H9 (cell line): Measurements from ENCODE around the gene BCL11B. TPM values are rescaled to one million over a fixed set of nuclear protein-coding genes. Genes with fewer than 3 reads are reported as not detected.

ENCODE experiments used
- DNase-seq: peaks from one replicate; pipeline ENCODE4 v3.0.0-alpha.2; 2017
- H2AFZ ChIP-seq: one replicate; pipeline ENCODE4 v1.6.1; 2013; ENCODE audit warnings: mild to moderate bottlenecking, low read length, control low read depth, moderate library complexity
- H2AK5ac ChIP-seq: 2 replicates; pipeline ENCODE4 v1.6.1; 2013; ENCODE audit warnings: low read length, control low read depth, mixed read lengths; ENCODE audit not compliant: insufficient read length
- H2BK120ac ChIP-seq: one replicate; pipeline ENCODE4 v1.6.1; 2013; ENCODE audit warnings: low read depth, mild to moderate bottlenecking, low read length, control low read depth, inconsistent platforms; ENCODE audit not compliant: poor library complexity, severe bottlenecking
- H2BK12ac ChIP-seq: 2 replicates; pipeline ENCODE4 v1.6.1; 2013; ENCODE audit warnings: low read length, control low read depth, mixed read lengths, low read depth; ENCODE audit not compliant: insufficient read length
- H2BK15ac ChIP-seq: 2 replicates; pipeline ENCODE4 v1.6.1; 2013; ENCODE audit warnings: low read depth, low read length, control low read depth
- H2BK20ac ChIP-seq: one replicate; pipeline ENCODE4 v1.6.1; 2013; ENCODE audit warnings: low read depth, mild to moderate bottlenecking, low read length, control low read depth, inconsistent platforms; ENCODE audit not compliant: poor library complexity, severe bottlenecking
- H2BK5ac ChIP-seq: 2 replicates; pipeline ENCODE4 v1.6.1; 2013; ENCODE audit warnings: low read length, control low read depth, mixed read lengths; ENCODE audit not compliant: insufficient read length
- H3K14ac ChIP-seq: 2 replicates; pipeline ENCODE4 v1.6.1; 2013; ENCODE audit warnings: low read length, control low read depth; ENCODE audit not compliant: insufficient read depth
- H3K18ac ChIP-seq: 2 replicates; pipeline ENCODE4 v1.6.1; 2013; ENCODE audit warnings: low read depth, mild to moderate bottlenecking, mixed read lengths, low read length, control low read depth; ENCODE audit not compliant: insufficient read length
- H3K23ac ChIP-seq: 2 replicates; pipeline ENCODE4 v1.6.1; 2013; ENCODE audit warnings: low read length, control low read depth, mixed read lengths, low read depth; ENCODE audit not compliant: insufficient read length
- H3K23me2 ChIP-seq: 2 replicates; pipeline ENCODE4 v1.6.1; 2013; ENCODE audit warnings: low read depth, mild to moderate bottlenecking, mixed read lengths, low read length, control low read depth; ENCODE audit not compliant: insufficient read length, poor library complexity, severe bottlenecking
- H3K27ac ChIP-seq: 2 replicates; pipeline ENCODE4 v1.5.1; 2013; ENCODE audit warnings: low read length, control low read depth, mixed read lengths, low read depth; ENCODE audit not compliant: insufficient read length
- H3K27me3 ChIP-seq: 2 replicates; pipeline ENCODE4 v1.6.1; 2013; ENCODE audit warnings: low read length, control low read depth, inconsistent platforms; ENCODE audit not compliant: insufficient read depth
- H3K4ac ChIP-seq: 2 replicates; pipeline ENCODE4 v1.6.1; 2013; ENCODE audit warnings: low read depth, mild to moderate bottlenecking, control low read depth, inconsistent platforms, low read length, moderate library complexity
- H3K4me1 ChIP-seq: 2 replicates; pipeline ENCODE4 v1.6.1; 2013; ENCODE audit warnings: low read length, control low read depth, inconsistent platforms; ENCODE audit not compliant: insufficient read depth
- H3K4me2 ChIP-seq: 2 replicates; pipeline ENCODE4 v1.6.1; 2013; ENCODE audit warnings: low read length, control low read depth, mixed read lengths; ENCODE audit not compliant: insufficient read length, insufficient read depth
- H3K56ac ChIP-seq: 2 replicates; pipeline ENCODE4 v1.6.1; 2013; ENCODE audit warnings: low read depth, mild to moderate bottlenecking, mixed read lengths, low read length, control low read depth; ENCODE audit not compliant: insufficient read length
- H3K79me1 ChIP-seq: 2 replicates; pipeline ENCODE4 v1.6.1; 2013; ENCODE audit warnings: low read depth, mild to moderate bottlenecking, moderate library complexity, low read length, control low read depth, inconsistent platforms; ENCODE audit not compliant: insufficient read depth, poor library complexity, severe bottlenecking
- H3K79me2 ChIP-seq: 2 replicates; pipeline ENCODE4 v1.6.1; 2013; ENCODE audit warnings: low read length, control low read depth, inconsistent platforms; ENCODE audit not compliant: insufficient read depth
- H3K9ac ChIP-seq: 2 replicates; pipeline ENCODE4 v1.6.1; 2013; ENCODE audit warnings: low read length, control low read depth, mixed read lengths; ENCODE audit not compliant: insufficient read length; ENCODE audit errors: extremely low read depth
- H3K9me3 ChIP-seq: one replicate; pipeline ENCODE4 v1.6.1; 2013; ENCODE audit warnings: low read depth, low read length, inconsistent platforms; ENCODE audit not compliant: control insufficient read depth
- H3T11ph ChIP-seq: one replicate; pipeline ENCODE4 v1.6.1; 2013; ENCODE audit warnings: mild to moderate bottlenecking, low read length, control low read depth, inconsistent platforms
- H4K20me1 ChIP-seq: one replicate; pipeline ENCODE4 v1.6.1; 2013; ENCODE audit not compliant: control insufficient read depth, insufficient read length, insufficient read depth
- H4K5ac ChIP-seq: 2 replicates; pipeline ENCODE4 v1.6.1; 2013; ENCODE audit warnings: low read depth, mild to moderate bottlenecking, mixed read lengths, low read length, control low read depth; ENCODE audit not compliant: insufficient read length
- H4K8ac ChIP-seq: replicated peaks from 2 replicates; pipeline ENCODE4 v1.6.1; 2013; ENCODE audit warnings: low read length, control low read depth, mixed read lengths, low read depth; ENCODE audit not compliant: insufficient read length
- H4K91ac ChIP-seq: 2 replicates; pipeline ENCODE4 v1.6.1; 2013; ENCODE audit warnings: low read depth, mild to moderate bottlenecking, moderate library complexity, mixed read lengths, low read length, control low read depth; ENCODE audit not compliant: insufficient read length
- H3K27ac Mint-ChIP-seq, 3 experiments: 2 replicates in 2 of 3; 3 replicates in 1 of 3; pipeline ENCODE4 v1.8.0; 2020 to 2021; ENCODE audit warnings: mixed read lengths in 3 of 3, mild to moderate bottlenecking in 1 of 3, moderate library complexity in 1 of 3
- H3K27me3 Mint-ChIP-seq: 2 replicates; pipeline ENCODE4 v1.8.0; 2021; ENCODE audit warnings: low read depth, mild to moderate bottlenecking, moderate library complexity, mixed read lengths
- H3K36me3 Mint-ChIP-seq, 3 experiments: 2 replicates in 2 of 3; 3 replicates in 1 of 3; pipeline ENCODE4 v1.8.0; 2020 to 2021; ENCODE audit warnings: low read depth in 3 of 3, mixed read lengths in 3 of 3; ENCODE audit not compliant: insufficient read depth in 1 of 3
- H3K4me1 Mint-ChIP-seq, 2 experiments: 2 replicates each; pipeline ENCODE4 v1.8.0; 2020; ENCODE audit warnings: mixed read lengths in 2 of 2
- H3K4me3 Mint-ChIP-seq, 2 experiments: 2 replicates in 1 of 2; 3 replicates in 1 of 2; pipeline ENCODE4 v1.8.0; 2020 to 2021; ENCODE audit warnings: mild to moderate bottlenecking in 2 of 2, mixed read lengths in 2 of 2, moderate library complexity in 1 of 2
- H3K9me3 Mint-ChIP-seq, 2 experiments: 2 replicates in 1 of 2; 3 replicates in 1 of 2; pipeline ENCODE4 v1.8.0; 2020; ENCODE audit warnings: mild to moderate bottlenecking in 2 of 2, mixed read lengths in 2 of 2, moderate library complexity in 1 of 2
- CTCF ChIP-seq: fragments of 200-600 bp; sonication (generic); conservative IDR thresholded peaks from 3 replicates; pipeline ENCODE4 v1.8.0; 2021; ENCODE audit warnings: antibody characterized with exemption, mild to moderate bottlenecking
- WGBS: extraction: QIAGEN DNeasy Blood & Tissue Kit; methylation state at CpG from one replicate; pipeline ENCODE4 v1.1.7; 2013; ENCODE audit warnings: missing lambda C conversion rate, low lambda C conversion rate, mixed read lengths; ENCODE audit not compliant: insufficient read length; ENCODE audit errors: extremely low coverage; 5-methylcytosine and 5-hydroxymethylcytosine counted together
- total RNA-seq: library from RNA; stranded (reverse); gene quantifications from 2 replicates; pipeline ENCODE4 v1.2.1, GENCODE V29; 2021

BCL11B gene
- total RNA-seq, 1 experiment from 2014 or later, result 4.9 TPM

DNA sequence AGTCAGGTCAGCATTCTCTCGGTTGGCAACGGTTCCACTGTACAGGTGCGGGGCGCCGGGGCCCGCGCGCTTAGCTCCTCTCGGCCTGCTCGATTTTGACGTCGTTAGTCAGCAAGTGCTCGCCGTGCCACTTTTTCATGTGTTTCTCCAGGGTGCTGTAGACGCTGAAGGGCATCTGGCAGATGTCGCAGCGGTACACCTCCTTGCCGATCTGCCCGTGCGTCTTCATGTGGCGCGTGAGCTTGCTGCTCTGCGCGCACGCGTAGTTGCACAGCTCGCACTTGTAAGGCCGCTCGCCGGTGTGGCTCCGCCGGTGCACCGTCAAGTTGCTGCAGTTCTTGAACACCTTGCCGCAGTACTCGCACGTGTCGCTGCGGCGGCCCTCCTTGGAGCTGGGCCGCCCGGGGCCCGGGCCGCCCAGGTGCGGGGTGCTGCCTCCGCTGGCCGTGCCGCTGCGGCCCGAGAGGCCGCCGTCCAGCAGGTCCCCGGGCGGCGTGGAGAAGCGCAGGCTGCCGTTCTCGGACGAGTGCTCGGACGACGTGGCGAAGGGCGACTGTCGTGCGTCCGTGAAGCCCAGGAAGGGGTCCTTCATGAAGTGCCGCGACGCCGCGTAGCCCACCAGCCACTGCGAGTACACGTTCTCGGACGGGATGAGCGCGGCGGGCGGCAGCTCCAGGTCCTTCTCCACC lies 97.8 kb downstream of the BCL11B start:
- Histone ChIP-seq H2BK120ac (no peak overlapping the region), H3K79me1 (no peaks in the 10 kb centered on the region), H4K91ac (no peak overlapping the region), H3K4me2 (no peak overlapping the region), H3K9me3 (no peaks in the 10 kb centered on the region), H3K56ac (no peak overlapping the region), H3K27ac (no peak overlapping the region), H4K5ac (no peak overlapping the region), H2BK20ac (no peak overlapping the region), H4K20me1 (no peaks in the 10 kb centered on the region), H2AFZ (no peak overlapping the region), H2BK15ac (no peak overlapping the region), H2AK5ac (no peak overlapping the region), H4K8ac (no peak overlapping the region), H3K4me1 (no peaks in the 10 kb centered on the region), H2BK5ac (no peak overlapping the region), H3K4ac (no peak overlapping the region), H3K27me3 (no peaks in the 10 kb centered on the region), H3K9ac (no peak overlapping the region), H3K23me2 (no peaks in the 10 kb centered on the region), H3K79me2 (no peaks in the 10 kb centered on the region), H3T11ph (no peak overlapping the region), H3K14ac (no peak overlapping the region), H3K18ac (no peak overlapping the region), H2BK12ac (no peak overlapping the region), H3K23ac (no peak overlapping the region)
- peak overlapping the region in 2 of 3 experiments; percentile 8 to 85; a peak in 3 of 7 replicates for H3K27ac Mint-ChIP-seq
- H3K36me3 Mint-ChIP-seq, result peaks cover 0 to 7% (median 4%) of the 10 kb centered on the region in 3 experiments; a peak in 3 of 7 replicates
- H3K4me1 Mint-ChIP-seq, result peaks cover 17 to 24% of the 10 kb centered on the region in 2 experiments
- WGBS, result no CpG with 5 or more reads among the region's 79 CpGs
- peak; percentile 26; the same call in 1 of the 3 replicates for TF ChIP-seq CTCF
- H3K4me3 Mint-ChIP-seq, result no peak overlapping the region
- peak; percentile 85 for DNase-seq
- H3K27me3 Mint-ChIP-seq, result no peaks in the 10 kb centered on the region
- H3K9me3 Mint-ChIP-seq, result no peaks in the 10 kb centered on the region
